Suppressor macrophage treated with lipopolysaccharide for 1 hour (primary cell): Measurements from ENCODE around the gene KIF26A.
"Not testable (repeated sequence)": the region's sequence is repeated elsewhere in the genome, so short reads cannot be mapped to it uniquely, and the experiment has no call there.

Experiments
- DNase-seq, 3 donors: peaks; one replicate each; pipeline ENCODE4 v3.0.0-alpha.2; 2020 to 2022

Gene KIF26A

DNA sequence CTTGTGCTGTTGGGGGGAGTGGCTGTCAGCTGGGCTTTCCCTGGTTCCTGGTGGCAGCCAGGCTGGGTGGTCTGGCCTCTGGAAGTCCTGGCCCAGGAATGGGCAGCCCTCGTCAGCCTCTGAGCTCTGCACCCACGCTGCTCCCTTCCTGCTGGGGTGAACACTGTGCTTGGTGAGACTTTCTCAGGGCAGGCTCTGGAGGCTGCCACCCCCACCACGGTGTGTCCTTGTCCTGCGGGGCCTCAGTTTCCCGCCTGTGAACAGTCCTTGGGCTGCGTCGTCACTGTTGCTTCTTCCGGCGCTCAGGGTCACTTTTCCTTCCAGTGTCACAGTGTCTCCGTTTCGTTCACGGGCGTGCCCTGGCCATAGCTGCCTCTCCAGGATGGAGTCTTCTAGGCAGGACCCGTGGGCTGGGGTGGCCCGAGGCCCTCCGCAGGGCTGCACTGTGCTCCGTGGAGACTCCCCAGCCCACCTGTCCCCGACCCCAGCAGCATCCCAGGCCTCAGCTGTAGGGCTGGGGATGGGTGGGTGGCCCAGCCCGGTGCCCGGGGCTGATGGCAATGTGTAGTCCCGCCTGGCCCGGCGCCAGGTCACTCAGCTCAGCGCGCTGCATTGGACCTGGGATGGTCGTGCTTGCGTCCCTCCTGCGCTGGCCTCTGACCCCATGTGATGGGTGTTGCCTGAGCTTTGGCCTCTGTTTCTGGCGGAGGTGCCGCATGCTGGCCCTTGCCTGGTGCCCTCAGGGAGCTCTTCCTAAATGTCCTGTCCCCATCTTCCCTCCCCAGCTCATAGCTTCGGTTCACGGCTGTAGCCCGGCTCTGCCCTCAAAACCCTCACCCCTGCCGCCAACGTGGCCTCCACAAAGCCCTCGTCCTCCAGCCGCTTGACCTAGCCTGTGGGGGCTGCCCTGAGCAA, 6.8 kb downstream of the KIF26A start:
- DNase-seq, result no peak

DNA sequence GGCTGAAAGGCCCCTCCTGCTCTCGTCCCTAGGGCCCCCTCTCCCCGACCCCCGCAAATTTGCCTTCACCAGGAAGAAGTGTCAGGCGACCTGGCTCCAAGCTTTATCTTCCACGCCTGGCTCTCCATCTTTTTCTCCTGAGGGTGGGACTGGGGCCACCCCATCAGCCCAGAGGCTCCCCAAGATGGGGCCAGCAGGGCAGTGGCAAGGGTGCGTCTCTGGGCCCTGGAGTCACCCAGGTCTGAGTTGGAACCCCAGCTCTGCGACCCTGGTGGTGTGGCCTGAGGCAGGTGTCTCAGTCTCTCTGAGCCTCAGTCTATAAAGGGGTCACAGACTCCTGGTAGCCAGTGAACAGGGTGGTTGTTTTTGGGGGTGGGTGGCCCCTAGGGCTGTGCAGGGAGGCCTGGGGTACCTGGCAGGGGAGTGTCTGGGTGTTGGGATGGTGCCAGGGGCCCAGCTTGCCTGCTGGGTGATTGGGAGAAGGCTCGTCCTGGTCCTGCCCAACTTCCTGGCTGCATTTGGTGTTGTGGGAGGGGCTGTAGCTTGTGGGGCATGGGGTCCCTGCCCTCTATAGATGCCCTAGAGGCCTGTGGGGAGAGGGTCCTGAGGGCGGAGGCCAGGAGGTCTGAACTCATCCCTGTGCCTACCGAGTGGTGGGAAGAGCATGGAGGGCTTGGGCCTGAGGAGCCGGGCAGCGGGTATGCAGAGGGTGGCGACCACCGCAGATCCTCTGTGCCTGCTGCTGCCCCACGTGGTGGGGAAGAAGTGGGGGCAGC, 7.6 kb downstream of the KIF26A start:
- DNase-seq, result no peak

DNA sequence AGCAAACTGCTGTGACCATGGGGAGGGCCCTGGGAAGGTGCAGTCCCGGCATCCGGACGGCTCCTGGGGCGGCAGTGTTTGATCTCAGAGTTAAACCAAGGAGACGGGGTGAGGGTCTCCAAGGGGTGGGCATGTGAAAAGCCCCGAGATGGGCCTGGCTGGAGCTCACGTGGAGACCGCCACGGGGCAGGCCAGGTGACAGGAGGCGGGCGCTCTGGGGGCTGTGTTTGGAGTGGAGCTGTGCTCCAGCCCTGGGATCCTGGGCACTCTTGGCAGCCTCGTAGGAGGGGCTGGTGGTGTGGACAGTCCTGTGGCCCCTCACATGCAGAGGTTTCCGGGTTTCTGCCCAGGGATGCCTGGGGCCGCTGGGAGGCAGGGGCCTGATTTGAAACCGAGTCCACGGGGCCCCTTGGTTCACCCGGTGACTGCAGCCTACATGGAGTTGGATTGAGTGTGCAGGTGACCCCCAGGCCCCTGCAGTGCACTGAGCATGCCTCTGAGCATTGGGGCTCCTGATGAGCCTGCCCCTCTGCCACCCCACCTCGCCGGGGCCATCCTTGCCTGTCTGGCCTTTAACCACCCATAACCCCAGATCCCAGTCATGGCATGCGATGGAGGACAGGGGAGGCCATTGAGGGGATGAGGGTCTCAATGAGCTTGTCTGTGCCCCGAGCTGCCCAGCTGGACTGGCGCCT, 8.4 kb downstream of the KIF26A start:
- no peak for DNase-seq

GRCh38 chr14:104147346-104148125, 9.1 kb downstream of the KIF26A start:
- DNase-seq, result no peak

DNA sequence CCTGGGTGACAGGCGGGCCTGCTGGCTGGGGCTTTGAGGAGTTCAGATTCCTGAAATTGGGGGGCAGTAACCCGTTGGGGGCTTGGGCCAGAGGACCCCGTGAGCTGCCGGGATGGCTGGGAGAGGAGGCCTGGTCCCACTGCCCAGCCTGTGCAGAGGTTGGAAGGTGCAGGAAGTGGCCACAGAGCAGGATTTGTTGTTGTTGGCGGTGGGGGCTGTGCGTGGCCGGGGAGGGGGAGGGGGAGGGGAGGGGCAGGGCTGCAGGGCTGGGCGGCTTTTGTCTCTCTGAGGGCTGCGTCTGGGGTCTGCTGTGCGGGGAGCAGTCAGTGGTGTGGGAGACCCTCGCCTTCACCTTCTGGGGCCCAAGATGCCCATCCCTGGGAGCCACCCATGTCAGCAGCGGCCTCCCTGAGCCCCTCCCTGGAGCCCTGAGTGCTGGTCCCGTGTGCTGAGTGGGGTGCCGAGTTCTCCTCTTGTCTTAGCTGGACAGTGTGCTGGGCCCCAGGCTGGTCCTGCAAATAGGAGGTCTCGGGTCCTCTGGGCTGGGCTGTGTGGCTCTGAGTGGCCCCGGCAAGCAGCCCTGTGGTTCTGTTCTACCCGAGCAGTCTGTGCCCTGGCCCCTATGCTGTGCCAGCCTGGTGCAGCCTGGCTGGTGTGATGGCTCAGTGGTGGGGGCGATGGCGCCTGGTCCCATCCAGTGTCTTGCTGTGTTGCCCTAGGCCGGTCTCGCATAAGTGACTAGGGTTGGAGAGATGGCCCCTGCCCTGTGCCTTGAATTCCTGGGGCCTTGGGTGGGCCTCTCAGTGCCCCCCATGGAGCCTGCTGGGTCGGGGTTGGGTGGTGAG, 10.3 kb downstream of the KIF26A start:
- no peak for DNase-seq

DNA sequence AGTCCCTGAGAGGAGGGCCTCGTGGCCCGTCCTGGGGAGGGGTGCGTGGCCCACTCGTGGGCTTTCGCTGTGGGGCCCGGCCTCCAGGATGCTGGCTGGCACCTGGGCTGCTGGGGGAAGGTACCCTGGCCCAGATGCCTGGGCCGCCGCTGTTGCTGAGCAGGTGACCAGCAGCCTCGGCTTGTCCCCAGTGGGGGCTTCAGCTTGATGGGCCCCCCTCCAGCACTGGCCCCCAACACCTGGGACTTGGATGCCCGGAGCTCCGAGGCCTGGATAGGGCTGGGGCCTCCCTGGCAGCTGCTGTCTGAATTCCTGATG, 10.8 kb downstream of the KIF26A start:
- DNase-seq, result no peak

- no peak for DNase-seq
Observed at GRCh38 chr14:104149617-104150135, 11.3 kb downstream of the KIF26A start.

- no peak for DNase-seq
Observed at GRCh38 chr14:104150136-104151025, 12.0 kb downstream of the KIF26A start.

DNA sequence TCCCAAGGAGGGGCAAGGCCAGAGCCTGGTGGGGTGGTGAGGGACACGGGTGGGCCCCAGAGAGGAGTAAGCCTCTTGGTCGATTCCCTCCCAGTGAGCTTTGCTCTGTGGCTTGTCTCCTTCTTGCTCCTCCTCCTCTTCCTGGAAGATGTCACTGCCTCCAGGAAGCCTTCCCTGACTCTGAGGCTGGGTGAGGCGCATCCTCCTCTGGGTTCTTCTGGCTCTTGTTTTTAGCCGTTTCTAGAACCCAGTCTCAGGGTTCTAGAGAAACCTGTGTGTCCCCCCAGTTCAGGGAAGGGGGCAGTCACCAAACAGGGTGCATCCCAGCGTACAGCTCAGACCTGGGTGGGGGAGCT, 12.6 kb downstream of the KIF26A start:
- no peak for DNase-seq

GRCh38 chr14:104151566-104152245, 13.3 kb downstream of the KIF26A start:
- no peak for DNase-seq

DNA sequence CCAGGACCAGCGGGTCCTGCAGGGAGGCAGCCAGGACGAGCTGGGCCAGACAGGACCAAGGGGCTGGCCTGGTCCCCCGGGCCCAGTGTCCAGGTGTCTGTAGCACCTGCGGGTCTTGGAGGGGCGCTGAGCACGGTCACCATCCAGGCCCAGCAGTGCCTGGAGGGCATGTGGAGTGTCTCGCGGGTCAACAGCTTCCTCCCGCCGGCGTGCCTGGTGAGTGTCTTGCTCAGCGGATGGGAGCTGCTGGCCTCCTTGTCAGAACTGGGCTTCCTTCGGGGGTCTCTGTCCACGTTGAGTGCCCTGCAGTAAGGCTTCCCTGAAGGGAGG, 13.8 kb downstream of the KIF26A start:
- DNase-seq, result no peak

DNA sequence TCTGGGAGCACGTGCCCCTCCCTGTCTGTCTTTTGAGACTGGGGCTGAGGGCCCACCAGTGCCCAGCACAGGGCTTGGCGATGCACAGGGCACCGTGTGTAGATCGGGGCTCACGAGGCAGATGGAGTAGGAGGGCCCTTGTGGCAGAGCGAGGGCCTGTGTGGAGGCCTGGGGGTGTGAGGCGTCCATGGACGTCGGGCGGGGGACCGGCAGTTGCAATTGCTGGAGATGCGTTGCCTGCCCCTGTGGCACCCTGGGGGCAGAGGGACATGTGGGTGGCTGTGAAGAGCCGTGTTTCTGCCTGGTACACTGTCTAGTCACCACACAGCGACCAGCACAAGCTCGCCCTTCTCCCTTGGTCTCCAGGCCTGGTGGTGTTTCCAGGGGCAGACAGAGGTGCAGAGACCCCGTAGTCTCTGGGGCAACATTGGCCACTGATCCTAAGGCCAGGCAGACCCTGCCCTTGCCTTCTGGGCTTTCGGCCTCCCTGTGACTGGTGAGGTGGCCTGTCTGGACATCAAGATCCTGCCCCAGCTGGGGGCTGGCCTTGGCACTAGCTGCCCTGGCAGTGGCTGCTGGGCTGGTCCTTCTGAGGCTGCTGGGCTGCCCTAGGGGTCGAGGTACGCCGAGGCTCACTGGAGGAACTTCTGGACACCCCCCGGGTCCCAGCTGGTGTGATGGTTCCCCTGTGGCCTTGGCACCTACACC, 14.5 kb downstream of the KIF26A start:
- no peak for DNase-seq

DNA sequence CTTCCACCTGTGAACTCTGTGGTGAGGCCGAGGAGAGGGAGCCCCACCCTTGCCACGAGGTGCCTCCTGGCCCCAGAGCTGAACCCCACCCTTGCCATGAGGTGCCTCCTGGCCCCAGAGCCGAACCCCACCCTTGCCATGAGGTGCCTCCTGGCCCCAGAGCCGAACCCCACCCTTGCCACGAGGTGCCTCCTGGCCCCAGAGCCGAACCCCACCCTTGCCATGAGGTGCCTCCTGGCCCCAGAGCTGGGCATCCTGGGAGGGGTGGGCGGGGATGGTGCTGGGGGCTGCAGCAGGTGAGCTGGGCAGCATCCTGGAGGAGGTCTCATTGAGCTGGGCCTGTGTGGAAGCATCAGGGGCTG, 15.0 kb downstream of the KIF26A start:
- not testable (repeated sequence) for DNase-seq

- no peak for DNase-seq
Observed at GRCh38 chr14:104154246-104154645, 15.9 kb downstream of the KIF26A start.

- no peak for DNase-seq
Observed at GRCh38 chr14:104155513-104155912, 17.1 kb downstream of the KIF26A start.

DNA sequence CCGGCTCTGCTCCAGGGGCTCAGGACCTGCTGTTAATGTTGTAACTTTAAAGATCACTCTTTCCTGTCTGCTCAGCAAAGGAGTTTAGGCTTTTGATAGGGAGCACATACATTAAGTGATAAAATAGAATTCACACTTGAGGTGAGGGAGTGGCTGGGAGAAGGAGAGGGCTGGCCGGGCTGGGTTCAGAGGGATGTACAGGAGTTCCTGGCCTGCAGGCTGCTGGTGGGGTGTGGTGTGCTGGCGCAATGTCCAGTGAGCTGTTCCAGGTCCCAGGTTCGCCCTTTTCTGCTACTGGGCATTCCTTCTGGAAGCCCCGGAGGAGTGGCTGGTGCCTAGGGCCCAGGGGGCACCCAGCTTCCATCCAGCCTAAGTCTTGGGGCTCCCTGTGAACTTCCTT, 17.8 kb downstream of the KIF26A start:
- DNase-seq, result no peak

DNA sequence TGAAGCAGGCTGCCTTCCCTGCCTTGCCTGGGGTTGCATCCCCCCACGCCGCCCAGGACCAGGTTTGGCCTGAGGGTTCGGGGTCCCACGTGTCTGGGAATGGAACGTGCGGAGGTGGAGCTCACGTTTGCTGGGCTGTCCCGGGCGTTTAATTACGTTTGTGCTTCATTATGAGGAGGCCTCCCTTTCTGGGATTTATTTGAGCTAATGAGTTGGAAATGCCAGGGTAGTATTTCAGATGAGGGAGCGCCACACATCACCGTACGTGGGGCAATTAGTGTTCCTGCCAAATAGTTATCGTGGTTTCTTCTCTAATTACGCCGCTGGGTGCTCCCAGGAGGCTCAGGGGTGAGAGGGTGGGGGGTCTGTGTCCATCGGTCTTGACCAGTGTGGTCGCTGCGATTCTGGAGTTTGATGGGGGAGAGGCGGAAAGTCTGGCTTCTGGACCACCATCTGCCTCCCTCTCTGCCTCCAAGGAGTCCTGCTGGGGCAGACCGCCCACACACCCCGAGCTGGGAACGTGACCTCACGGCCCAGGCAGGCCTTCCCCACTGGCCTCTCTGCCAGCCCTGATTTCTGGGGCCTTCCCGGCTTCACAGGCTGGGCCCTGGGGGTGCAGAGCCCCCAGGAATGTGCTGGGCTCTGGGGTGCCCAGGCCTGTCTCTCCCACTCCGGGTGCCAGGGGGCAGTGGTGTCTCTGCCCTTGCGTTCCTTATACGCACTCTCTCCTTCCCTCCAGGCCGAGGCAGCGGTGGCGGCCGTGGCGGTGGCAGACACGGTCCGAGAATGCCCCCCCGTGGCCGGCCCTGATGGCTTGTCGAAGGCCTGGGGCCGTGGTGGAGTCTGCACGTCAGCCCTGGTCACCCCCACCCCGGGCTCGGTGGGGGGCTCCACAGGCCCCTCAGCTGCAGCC, 18.9 kb downstream of the KIF26A start:
- no peak for DNase-seq
